Calu3 (cell line): ENCODE results near the gene IQCF2. TPM values are rescaled to one million over a fixed set of nuclear protein-coding genes. Genes with fewer than 3 reads are reported as not detected.
A peak's percentile ranks its signal among the peaks of the same experiment; 100 is the strongest.

Source experiments
- BruUV-seq: library from RNA; stranded (reverse); fragments of 400-500 nt; replicated peaks from 2 replicates; lab custom pipeline; 2021; lab: Mats Ljungman, UMichigan
- CTCF ChIA-PET: fragments of 300-600 bp; sonication (Branson Sonifier 250); formaldehyde crosslinking; loops from one replicate; lab custom pipeline; 2022; ENCODE audit warnings: antibody characterized with exemption; lab: Charles Lee
- DNase-seq: peaks from one replicate; pipeline ENCODE4 v3.0.0; 2022
- H3K27ac Mint-ChIP-seq: one replicate; pipeline ENCODE4 v1.8.0; 2022; ENCODE audit warnings: mixed read lengths; ENCODE audit not compliant: unreplicated experiment
- H3K27me3 Mint-ChIP-seq: one replicate; pipeline ENCODE4 v1.8.0; 2022; ENCODE audit warnings: mixed read lengths; ENCODE audit not compliant: unreplicated experiment
- H3K36me3 Mint-ChIP-seq: one replicate; pipeline ENCODE4 v1.8.0; 2022; ENCODE audit warnings: mild to moderate bottlenecking, moderate library complexity, mixed read lengths; ENCODE audit not compliant: insufficient read depth, unreplicated experiment
- H3K4me1 Mint-ChIP-seq: one replicate; pipeline ENCODE4 v1.8.0; 2022; ENCODE audit warnings: mild to moderate bottlenecking, low read depth, mixed read lengths; ENCODE audit not compliant: unreplicated experiment
- H3K4me3 Mint-ChIP-seq: one replicate; pipeline ENCODE4 v1.8.0; 2022; ENCODE audit warnings: mild to moderate bottlenecking, low read depth, moderate library complexity, mixed read lengths; ENCODE audit not compliant: unreplicated experiment
- H3K9me3 Mint-ChIP-seq: one replicate; pipeline ENCODE4 v1.8.0; 2022; ENCODE audit warnings: low read depth, mixed read lengths; ENCODE audit not compliant: unreplicated experiment
- CTCF ChIP-seq: fragments of 200-600 bp; IDR thresholded peaks from one replicate; pipeline ENCODE4 v1.8.0; 2022; ENCODE audit warnings: antibody characterized with exemption; ENCODE audit not compliant: unreplicated experiment
- intact Hi-C: fragments of 100-400 bp; cut with micrococcal nuclease; formaldehyde crosslinking; loops from one replicate; pipeline ENCODE4 v1.10.0; 2022; ENCODE audit not compliant: unreplicated experiment
- total RNA-seq: library from RNA; stranded (reverse); gene quantifications from 2 replicates; pipeline ENCODE4 v1.2.3, GENCODE V29; 2022

IQCF2 gene
- total RNA-seq, 1 experiment from 2014 or later, result not detected

GRCh38 chr3:51873253-51873766 is 11.9 kb downstream of the IQCF2 start:
- no peaks in the 10 kb centered on the region for H3K36me3 Mint-ChIP-seq
- peaks cover 12% of the 10 kb centered on the region for H3K4me1 Mint-ChIP-seq
- CTCF ChIA-PET, result no interaction called here
- H3K4me3 Mint-ChIP-seq, result no peak overlapping the region
- H3K27me3 Mint-ChIP-seq, result no peaks in the 10 kb centered on the region
- DNase-seq, result no peak
- H3K27ac Mint-ChIP-seq, result no peak overlapping the region
- no peaks in the 10 kb centered on the region for H3K9me3 Mint-ChIP-seq
- BruUV-seq, result no TSS peak
- no peak for TF ChIP-seq CTCF
- intact Hi-C loops, result no loop called here

GRCh38 chr3:51873876-51874275 is 12.5 kb downstream of the IQCF2 start:
- H3K4me1 Mint-ChIP-seq, result peaks cover 12% of the 10 kb centered on the region
- intact Hi-C loops, result no loop called here
- H3K27me3 Mint-ChIP-seq, result no peaks in the 10 kb centered on the region

GRCh38 chr3:51874411-51874810 is 13.0 kb downstream of the IQCF2 start:
- Mint-ChIP-seq H3K9me3 (no peaks in the 10 kb centered on the region), H3K4me1 (peaks cover 12% of the 10 kb centered on the region), H3K27me3 (no peaks in the 10 kb centered on the region), H3K36me3 (no peaks in the 10 kb centered on the region), H3K27ac (no peak overlapping the region), H3K4me3 (no peak overlapping the region)
- DNase-seq, result no peak
- no TSS peak for BruUV-seq
- intact Hi-C loops, result no loop called here
- TF ChIP-seq CTCF, result no peak
- CTCF ChIA-PET, result interaction anchor here (0.6 kb wide), 1 partner anchor 42 kb away, joined by 3 read pairs; no protein-coding TSS in a partner anchor

More at GRCh38 chr3:51873876-51874275, 12.5 kb downstream of the IQCF2 start:
- DNase-seq, result no peak
- Mint-ChIP-seq H3K27ac (no peak overlapping the region), H3K36me3 (no peaks in the 10 kb centered on the region), H3K4me3 (no peak overlapping the region), H3K9me3 (no peaks in the 10 kb centered on the region)
- CTCF ChIA-PET, result no interaction called here
- TF ChIP-seq CTCF, result no peak
- no TSS peak for BruUV-seq

DNA sequence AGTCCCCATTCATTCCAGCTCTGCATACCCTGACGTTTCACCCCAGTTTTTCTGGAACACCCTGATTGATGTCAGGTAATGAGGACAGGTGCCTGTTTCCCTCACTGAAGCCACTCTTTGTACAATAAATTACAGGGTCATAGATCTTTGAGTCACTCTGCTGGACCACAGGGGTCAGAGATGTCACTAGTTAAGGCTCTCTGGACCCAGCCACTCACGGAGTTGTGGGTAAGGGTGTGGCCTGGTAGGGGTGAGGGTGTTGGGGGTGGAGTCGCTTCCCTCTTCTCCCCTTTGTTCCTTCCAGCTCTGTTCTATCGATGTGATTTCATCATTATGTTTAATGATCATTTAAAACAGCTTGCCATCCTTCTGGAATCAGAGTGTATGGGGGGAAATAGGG is 13.5 kb downstream of the IQCF2 start:
- H3K27ac Mint-ChIP-seq, result no peak overlapping the region
- DNase-seq, result peak; percentile 25
- no peak overlapping the region for H3K4me3 Mint-ChIP-seq
- CTCF ChIA-PET, result interaction anchor here (0.6 kb wide), 2 partner anchors 18 to 43 kb away, joined by 3 to 6 read pairs; no protein-coding TSS in a partner anchor
- H3K4me1 Mint-ChIP-seq, result peaks cover 12% of the 10 kb centered on the region
- TF ChIP-seq CTCF, result no peak
- H3K27me3 Mint-ChIP-seq, result no peaks in the 10 kb centered on the region
- no TSS peak for BruUV-seq
- H3K36me3 Mint-ChIP-seq, result no peaks in the 10 kb centered on the region
- no peaks in the 10 kb centered on the region for H3K9me3 Mint-ChIP-seq
- intact Hi-C loops, result no loop called here
